Stimulated activated CD4-positive, alpha-beta T cell treated with anti-CD3 and anti-CD28 coated beads, Interleukin-12 subunit alpha, Interleukin-12 subunit beta, amount 100 ng/mL, for 48 hours (primary cell): Measurements from ENCODE around the gene DTNB.
"Not testable (repeated sequence)": the region's sequence is repeated elsewhere in the genome, so short reads cannot be mapped to it uniquely, and the experiment has no call there.

ENCODE experiments used
- DNase-seq, 3 donors: peaks; one replicate each; pipeline ENCODE4 v3.0.0-alpha.2; 2020; ENCODE audit warnings: low read depth in 2 of 3, low spot score in 1 of 3

Gene DTNB

DNA sequence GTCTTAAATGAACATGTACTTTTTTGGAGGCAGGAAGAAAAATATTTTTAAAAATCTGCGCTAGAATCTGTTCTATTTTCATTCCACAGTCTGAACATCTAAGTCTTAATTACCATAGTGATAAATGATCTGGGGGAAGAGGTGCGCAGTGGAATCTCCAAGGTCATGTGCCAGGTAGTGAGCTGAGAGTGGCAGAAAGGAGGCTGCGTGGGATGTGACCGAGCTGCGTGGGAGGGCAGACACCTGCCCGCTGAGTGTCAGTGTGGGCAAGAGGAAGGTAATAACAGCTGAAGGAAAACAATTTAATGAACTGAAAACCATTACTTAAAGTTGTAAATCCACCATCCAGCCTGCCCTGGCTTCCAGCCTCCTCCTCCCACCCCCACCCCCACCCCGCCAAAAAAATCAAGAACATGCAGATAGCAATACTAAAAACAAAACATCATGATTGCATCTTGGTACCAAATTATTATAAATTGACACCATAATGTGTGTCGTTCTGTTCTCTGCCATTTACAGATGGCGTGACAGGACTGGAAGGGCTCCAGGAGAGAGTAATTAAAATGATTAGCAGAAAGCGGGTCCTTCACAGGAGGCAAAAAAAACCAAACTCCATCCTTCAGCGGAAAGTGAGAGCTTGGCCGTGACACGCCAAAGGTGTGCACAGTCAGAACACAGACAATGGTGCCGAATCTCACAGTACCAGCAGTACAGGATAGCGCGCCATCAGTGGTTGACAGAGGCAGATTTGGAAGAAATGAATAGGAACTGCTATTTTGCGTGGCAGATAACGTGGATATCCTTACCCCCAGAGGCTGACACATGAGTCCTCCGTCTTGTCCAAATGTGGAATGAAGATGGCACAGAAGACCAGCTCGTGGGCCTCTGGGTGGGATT is 11.4 kb upstream of the DTNB start:
- no peak for DNase-seq

DNA sequence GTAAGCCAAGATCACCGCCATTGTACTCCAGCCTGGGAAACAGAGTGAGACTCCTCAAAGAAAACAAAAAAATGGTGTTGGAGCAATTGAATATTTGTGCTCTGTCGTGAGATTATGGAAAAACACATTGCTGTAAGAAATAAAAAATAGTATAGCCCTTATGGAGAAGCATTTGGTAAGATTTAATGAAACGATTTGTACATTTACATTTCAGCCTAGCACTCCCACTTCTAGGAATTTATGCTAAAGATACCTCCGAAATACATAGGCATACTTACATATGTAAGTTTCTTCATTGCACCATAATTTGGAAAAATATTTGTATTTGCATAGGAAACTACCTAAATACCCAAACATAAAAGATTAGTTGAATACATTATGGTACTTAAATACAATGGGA is 8.7 kb upstream of the DTNB start:
- DNase-seq = no peak

DNA sequence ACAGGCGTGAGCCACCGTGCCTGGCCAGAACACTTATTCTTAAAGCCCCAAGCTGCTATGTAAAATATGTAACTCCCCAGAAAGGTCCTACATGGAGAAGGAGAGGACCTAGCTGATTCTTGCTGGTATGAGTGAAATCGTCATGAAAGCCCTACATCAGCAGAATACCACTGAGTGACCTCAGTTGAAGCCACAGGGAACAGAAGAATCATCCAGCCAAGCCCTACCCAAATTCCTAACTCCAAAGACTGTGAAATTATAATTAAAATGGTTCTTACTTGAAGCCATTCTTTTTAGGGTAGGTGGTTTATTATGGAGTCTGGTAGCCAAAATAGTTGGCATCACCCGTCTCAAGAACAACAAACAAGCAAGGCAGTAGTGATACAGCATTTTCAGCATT is 4.5 kb upstream of the DTNB start:
- DNase-seq = no peak

DNA sequence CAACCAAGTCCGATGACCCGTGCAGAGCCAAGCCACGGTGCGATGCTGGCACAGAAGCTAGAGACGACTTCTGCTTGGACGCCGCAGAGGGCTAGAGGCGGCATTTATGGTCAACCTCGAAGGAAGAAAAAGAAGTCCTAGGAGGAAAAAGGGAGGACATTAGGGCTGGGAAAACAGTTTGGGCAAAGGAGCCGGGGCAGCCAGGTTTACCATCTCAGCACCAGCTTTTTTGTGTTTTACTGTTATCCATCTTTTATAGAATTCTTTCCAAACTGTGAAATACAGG is 643 bp upstream of the DTNB start:
- DNase-seq = no peak

DNA sequence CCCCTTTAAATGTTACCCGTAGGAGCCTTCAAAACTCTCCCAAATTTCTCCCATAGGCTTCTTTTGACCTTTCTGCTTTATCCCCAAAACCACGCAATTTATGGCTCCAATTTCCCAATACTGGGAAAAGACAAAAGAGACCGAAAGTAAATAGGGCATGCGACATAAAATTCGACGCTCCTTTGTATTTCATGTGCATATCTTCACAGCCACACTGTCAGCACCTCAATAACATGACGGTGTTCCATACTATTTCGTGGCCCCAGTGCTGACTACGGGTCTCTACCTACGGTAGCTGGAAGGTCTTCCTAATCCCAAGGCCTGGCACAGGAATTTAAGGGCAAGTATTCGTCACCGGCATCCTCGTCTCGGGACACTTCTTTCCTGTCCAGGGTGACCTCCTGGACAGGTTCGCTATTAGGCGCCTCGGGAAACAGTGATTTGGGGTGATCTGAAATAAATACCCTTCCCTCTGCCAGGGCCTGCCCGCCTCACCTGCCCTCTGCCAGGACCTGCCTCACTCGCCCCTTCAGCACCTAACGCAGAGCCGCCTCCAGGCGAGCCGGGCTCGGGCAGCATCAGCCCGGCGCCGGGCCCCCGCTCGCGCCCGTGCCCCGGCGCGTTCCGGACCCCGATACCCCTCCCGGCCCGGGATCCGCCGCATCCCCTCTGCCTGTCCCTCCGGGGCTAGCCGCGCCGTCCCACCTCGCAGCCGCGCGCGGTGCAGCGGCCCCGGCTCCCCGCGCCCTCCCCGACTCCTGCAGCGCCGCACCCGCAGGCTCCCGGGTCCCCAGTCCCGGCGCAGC is 680 bp downstream of the DTNB start:
- DNase-seq = peak; percentile 51 to 61 (median 58)

DNA sequence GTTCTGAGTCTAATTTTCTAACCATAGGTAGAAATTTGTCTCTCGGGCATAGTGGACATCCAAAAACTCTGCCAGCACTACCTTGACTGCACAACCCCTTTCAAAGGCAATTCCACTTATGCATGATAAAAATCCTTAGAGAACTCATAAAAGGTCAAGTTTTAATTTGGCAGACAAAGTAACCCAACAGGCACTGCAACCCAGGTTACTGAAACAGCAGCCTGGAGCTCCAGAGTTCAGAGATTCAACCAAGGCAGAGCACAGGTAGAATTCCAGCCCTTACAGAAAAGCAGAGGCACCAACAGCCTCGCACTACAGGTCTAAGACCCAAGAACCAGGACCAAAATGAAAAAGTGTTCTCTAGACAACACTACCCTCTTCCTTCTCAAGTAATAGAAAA is 1.8 kb downstream of the DTNB start:
- no peak for DNase-seq

DNA sequence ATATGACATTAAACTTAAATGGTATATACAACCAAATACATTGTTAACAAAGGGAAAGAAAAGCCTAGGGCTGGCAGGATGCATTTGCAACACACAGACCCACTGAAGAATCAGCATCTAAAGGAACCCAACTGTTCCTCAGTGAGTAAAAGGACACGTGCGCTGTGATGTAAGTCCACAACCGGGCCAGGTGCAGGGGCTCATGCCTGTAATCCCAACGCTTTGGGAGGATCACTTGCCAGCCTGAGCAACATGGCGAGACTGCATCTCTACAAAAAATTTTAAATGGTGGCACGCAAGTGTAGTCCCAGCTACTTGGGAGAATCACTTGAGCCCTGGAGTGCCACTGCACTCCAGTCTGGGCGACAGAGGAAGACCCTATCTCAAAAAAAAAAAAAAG is 3.9 kb downstream of the DTNB start:
- DNase-seq = no peak

DNA sequence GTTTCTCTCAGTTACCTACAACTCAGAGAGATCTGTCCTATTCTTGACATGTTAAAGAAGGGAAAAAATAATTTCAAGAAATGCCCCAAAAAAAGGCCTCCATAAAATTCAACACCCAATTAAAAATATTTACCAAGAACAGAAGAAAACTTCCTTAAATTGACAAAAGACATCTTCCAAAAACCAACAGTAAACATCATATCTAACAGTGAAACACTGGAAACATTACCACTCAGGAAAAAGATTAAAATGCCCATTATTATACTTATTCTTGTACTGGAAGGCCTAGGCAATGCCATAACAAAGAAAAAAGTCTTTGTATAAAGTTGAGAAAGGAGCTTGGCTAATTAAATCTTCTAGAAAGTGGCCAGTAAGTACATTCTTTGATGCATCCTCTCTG is 7.2 kb downstream of the DTNB start:
- no peak for DNase-seq

DNA sequence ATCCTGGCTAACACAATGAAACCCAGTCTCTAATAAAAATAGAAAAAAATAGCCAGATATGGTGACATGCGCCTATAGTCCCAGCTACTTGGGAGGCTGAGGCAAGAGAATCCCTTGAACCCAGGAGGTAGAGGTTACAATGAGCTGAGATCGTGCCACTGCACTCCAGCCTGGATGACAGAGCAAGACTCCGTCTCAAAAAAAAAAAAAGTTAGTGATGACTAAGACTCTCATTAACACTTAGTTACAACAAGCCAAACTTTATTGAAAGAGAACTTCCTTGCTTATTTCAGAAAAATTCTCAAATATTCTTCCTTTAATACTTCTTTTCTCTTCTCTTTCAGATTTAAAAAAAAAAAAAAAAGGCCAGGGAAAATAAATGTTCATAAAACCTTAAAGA is 7.9 kb downstream of the DTNB start:
- DNase-seq = not testable (repeated sequence)

DNA sequence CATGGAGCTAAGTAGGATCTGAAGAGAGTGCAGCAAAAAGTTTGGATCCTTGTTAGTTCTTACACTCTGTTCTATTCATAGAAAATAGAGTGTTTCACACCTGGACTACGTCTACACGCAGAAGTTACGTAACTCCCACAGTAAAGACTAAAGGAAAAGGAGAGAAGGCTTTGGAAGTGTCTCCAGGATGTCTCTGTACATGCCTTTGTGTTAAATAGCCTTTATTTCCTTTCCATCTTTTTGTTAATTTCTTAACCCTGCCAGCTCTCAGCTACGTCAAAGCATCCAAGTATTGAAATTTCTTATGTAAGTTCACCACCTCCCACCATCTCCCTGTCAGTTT is 8.4 kb downstream of the DTNB start:
- DNase-seq = no peak

DNA sequence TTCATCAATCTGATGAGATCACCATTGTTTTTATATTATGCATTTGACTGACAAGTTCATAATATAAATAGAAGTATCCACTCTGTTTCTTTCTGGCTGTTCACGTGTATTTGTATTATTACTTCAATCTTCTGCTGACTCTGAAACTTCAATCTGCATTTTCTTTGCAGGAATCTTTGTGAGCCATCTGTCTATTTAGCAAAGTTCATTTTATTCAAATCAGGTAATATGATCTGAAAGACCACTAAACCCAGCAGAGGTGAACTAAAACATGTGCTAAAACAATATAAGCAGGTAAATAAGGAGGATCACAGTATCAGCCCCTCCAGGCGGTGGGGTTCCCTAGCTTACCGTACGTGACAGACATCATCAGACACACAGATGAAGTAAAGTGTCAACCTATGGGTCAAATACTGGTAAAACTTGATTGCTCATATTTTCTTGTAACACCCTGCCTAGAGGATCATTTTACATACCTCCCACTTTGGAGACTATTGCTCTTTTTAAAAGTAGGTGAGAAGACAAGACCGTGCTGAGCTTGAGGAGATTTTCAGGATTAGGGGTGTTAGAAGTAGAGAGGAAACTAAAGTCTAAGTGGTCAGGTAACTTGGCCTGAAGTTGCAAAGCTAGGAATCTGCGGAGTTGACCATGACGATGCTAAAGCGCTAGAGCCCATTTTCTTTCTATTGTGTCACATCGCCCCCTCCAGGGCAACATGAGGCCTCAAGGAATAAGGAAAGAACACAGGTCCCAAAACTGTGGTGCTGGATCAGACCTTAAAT is 9.0 kb downstream of the DTNB start:
- no peak for DNase-seq

DNA sequence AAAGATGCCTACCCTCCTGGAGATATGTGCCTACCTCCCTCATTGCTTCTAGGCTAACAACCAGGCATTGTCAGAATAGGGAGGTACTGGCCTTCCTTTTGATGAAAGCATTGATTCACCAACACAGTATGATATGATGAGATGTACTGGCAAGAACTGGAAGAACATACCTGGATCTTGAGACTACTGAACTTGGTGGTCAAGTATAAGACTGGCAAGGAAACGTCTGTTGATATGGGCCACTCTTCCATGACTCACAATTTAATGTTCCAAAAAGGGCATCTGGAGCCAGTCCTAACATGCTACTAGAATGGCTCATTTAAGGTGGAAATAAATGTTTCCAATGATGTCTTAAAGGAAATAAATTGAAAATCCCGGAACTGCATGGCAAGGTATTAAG is 18.1 kb downstream of the DTNB start:
- DNase-seq = no peak

DNA sequence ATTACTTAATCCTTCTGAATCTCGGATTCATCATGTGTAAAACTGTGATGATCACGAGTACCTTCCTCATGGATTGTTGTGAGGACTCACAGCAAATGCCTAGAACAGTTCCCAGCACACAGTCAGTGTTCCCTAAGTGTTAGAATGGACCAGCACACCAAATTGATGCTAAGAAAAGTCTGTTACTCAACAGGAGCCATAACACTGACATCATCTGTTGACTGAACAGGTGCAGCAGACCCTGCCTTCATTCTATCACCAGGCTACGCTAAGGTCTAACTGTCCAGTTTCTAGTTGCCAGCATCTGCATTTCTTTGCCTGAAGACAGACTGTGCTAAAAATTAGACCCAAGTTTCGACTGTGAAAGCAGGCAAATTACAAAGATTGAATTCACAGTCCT is 18.6 kb downstream of the DTNB start:
- DNase-seq = no peak

DNA sequence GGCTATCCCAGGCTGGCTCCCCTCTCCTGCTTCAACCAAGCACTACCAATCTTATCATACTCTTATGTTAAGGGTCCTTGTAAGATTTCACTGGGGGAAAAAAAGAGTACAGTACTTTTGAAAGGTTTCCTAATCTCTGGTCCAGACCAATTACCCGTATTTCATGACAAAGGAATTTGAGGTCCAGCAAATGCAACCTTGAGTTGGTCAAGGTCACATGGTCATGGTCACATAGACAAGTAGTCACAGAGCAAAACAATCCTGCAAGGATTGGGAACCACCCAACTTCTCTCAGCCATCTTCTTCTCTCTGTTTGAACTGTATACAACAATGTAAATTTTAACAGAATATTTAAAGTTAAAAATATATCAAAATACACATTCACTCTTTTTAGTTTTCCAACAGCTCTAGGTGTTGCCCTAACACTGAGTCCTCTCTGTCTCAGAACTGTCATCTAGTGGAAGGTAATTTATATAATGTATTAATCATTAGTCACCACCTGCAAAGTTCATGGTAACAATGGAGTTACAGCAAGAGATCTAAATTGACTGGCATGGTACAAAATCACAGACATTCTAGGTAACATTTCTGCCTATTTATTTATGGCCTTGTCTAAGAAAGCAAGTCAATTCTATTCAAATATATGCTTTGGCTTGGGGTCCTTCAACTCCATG is 21.5 kb downstream of the DTNB start:
- no peak for DNase-seq

DNA sequence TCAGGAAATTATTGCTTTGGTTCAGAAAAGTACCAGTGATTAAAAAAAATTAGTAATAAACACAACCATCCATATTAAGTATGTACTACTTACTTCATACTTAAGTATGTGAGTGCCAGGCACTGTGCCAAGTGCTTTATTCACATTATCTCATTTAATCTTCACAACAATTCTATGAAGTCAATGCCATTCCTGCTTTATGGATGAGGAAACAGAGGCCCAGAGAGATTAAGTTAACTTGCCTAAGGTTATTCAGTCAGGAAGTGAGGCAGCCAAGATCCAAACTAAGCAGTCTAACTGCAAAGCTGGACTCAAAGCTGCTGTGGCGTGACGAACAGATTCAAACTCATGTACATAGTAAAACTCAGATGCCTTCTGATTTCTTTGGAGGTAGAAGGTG is 22.3 kb downstream of the DTNB start:
- no peak for DNase-seq

DNA sequence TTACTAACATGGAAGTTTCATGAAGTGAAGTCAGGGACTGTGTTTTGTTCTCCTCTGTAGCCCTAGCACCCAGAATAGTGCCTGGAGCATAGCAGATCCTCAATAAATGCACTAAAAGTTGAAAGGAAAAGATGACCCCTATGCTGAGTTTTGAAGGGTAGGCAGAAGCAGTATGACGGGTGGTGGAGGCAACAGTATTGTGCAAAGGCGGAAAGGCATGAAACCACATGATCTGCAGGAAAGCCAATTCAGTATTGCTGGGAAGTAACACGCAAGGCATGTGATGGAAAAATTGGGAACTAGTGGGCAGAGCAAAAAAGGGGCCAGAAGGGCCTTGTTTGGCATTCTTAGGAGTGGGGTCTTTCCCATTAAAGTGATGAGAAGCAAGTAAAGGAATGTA is 23.1 kb downstream of the DTNB start:
- DNase-seq = no peak

DNA sequence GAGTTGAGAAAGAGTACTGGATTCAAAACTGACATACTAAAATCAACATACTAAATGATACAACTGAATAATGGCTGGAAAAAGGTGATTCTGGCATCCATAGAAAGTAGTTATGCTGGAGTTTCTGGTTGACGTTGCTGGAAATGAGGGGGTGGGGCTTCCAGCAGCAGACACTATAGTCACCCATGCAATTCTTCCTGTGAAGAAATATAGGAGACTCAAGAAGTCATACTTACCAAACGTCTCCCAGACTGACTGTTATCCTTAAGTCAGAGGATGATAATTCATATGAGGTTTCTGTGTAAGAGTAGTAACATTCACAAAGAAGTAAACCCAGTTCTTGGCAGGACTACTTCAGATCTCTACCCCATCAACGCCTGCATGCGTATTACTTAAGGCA is 23.6 kb downstream of the DTNB start:
- no peak for DNase-seq

DNA sequence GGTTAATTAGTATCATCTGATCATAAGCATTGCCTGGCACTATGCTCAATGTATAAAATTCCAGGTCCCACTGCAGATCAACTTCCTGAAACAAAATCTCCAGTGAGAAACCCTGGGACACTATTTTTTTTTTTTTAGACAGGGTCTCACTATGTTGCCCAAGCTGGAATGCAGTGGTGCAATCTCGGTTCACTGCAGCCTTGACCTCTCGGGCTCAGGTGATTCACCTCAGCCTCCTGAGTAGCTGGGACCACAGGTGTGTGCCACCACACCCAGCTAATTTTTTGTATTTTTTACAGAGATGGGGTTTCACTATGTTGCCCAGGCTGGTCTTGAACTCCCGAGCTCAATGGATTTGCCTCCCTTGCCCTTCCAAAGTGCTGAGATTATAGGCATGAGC is 31.1 kb downstream of the DTNB start:
- DNase-seq = no peak

DNA sequence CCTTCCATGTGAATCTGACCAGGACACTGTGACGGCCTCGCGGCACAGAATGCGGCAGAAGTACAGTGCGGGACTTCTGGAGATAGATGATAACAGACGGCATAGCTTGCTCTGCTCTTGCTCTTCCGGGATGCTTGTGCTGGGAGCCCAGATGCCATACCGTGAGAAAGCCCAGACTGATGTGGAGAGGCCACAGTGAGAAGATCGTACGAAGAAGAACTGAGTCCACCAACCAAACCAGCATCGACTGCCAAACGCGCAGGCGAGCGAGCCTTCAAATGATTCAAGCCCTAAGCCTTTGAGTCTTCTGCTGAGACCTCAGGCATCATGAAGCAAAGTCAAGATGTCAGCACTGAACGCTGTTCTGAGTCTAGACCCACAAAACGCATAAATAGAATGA is 33.7 kb downstream of the DTNB start:
- DNase-seq = no peak

DNA sequence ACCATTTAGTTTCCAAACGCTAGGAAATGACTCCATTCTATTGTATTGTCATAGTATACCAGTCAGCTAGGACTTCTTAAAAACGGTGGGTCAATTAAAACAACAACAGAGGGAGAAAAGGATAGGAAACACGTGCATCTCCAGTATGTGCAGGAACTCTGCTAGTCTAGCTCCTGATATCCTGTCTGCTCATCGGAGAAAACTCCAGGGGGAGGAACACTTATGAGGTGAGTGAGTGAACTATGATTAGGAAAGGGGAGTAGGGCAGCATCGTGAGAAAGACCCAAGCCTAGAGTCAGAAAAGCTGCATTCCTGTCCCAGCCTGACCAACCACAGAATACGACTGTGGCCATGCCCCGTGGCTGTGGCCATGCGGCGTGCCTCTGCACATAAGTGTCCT is 34.2 kb downstream of the DTNB start:
- no peak for DNase-seq

DNA sequence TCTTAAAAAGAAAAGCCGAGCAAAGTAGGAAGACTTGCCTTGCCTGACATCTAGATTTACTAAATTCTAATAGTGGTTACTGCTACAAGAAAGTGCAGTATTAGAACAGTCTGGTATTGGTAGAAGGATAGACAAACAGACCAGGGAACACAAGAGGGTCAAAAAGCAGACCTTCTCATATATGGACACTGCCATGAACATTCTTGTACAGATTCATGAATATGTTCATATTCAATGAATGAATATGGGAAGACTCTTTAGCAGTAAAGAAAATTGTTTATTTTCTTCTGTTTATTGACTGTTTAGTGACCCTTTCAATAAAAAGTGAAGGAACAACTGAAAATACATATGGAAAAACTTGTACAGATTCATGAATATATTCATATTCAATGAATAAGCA is 37.6 kb downstream of the DTNB start:
- DNase-seq = no peak

DNA sequence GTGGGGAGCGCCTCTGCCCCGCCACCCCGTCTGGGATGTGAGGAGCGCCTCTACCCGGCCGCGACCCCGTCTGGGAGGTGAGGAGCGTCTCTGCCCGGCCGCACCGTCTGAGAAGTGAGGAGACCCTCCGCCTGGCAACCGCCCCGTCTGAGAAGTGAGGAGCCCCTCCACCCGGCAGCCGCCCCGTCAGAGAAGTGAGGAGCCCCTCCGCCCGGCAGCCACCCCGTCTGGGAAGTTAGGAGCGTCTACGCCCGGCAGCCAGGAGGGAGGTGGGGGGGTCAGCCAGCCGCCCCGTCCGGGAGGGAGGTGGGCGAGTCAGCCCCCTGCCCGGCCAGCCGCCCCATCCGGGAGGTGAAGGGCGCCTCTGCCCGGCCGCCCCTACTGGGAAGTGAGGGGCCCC is 39.6 kb downstream of the DTNB start:
- not testable (repeated sequence) for DNase-seq
